WTC11 (cell line): ENCODE results near the gene CLCNKB. TPM values are rescaled to one million over a fixed set of nuclear protein-coding genes. Genes with fewer than 3 reads are reported as not detected.
"Not testable (repeated sequence)": the region's sequence is repeated elsewhere in the genome, so short reads cannot be mapped to it uniquely, and the experiment has no call there.

ENCODE experiments used
- ATAC-seq: fragments of 200-7000 bp; cut with Tn5 transposase; 2 replicates; pipeline ENCODE4 v1.10.0; 2021; ENCODE audit warnings: mild to moderate bottlenecking, moderate library complexity
- CTCF ChIA-PET: fragments of 300-600 bp; sonication (Branson Sonifier 250); formaldehyde crosslinking; loops from one replicate; lab custom pipeline; 2021; ENCODE audit warnings: antibody characterized with exemption; lab: Charles Lee
- POLR2A ChIA-PET: fragments of 350-600 bp; sonication (Branson Sonifier 250); formaldehyde crosslinking; loops from one replicate; lab custom pipeline; 2021; ENCODE audit warnings: antibody characterized with exemption; lab: Charles Lee
- DNase-seq: peaks from one replicate; pipeline ENCODE4 v3.0.0; 2021; ENCODE audit warnings: low spot score
- H3K27ac Mint-ChIP-seq: 2 replicates; pipeline ENCODE4 v1.8.0; 2021; ENCODE audit warnings: mixed read lengths
- H3K27me3 Mint-ChIP-seq: 2 replicates; pipeline ENCODE4 v1.8.0; 2021; ENCODE audit warnings: low read depth, mild to moderate bottlenecking, moderate library complexity, mixed read lengths
- H3K36me3 Mint-ChIP-seq: 2 replicates; pipeline ENCODE4 v1.8.0; 2021; ENCODE audit warnings: mixed read lengths
- H3K4me1 Mint-ChIP-seq: 2 replicates; pipeline ENCODE4 v1.8.0; 2022; ENCODE audit warnings: mixed read lengths
- H3K4me3 Mint-ChIP-seq: 2 replicates; pipeline ENCODE4 v1.8.0; 2021; ENCODE audit warnings: mild to moderate bottlenecking, moderate library complexity, mixed read lengths
- H3K9me3 Mint-ChIP-seq: 2 replicates; pipeline ENCODE4 v1.8.0; 2021; ENCODE audit warnings: mixed read lengths
- KAT7 ChIP-seq: sonication (generic); formaldehyde crosslinking; IDR thresholded peaks from 2 replicates; pipeline ENCODE4 v1.8.1; 2023; ENCODE audit warnings: missing genetic modification reagents, mild to moderate bottlenecking, borderline replicate concordance
- MYBL2 ChIP-seq: sonication (generic); formaldehyde crosslinking; IDR thresholded peaks from 2 replicates; pipeline ENCODE4 v1.8.1; 2023; ENCODE audit warnings: mild to moderate bottlenecking, moderate library complexity, missing genetic modification reagents
- RELA ChIP-seq: sonication (generic); formaldehyde crosslinking; IDR thresholded peaks from 2 replicates; pipeline ENCODE4 v1.8.1; 2022; ENCODE audit warnings: missing genetic modification reagents, mild to moderate bottlenecking, borderline replicate concordance
- SMAD4 ChIP-seq: sonication (generic); formaldehyde crosslinking; IDR thresholded peaks from 2 replicates; pipeline ENCODE4 v1.8.0; 2022; ENCODE audit warnings: mild to moderate bottlenecking, missing genetic modification reagents
- ZNF219 ChIP-seq: sonication (generic); formaldehyde crosslinking; IDR thresholded peaks from 2 replicates; pipeline ENCODE4 v1.8.0; 2023; ENCODE audit warnings: missing genetic modification reagents, mild to moderate bottlenecking, borderline replicate concordance
- ZNF423 ChIP-seq: fragments of 250-450 bp; sonication (Bioruptor Pico); IDR thresholded peaks from 2 replicates; pipeline ENCODE4 v2.1.2; 2022; ENCODE audit warnings: mild to moderate bottlenecking, moderate library complexity
- ZNF671 ChIP-seq: fragments of 250-450 bp; sonication (Bioruptor Pico); IDR thresholded peaks from 2 replicates; pipeline ENCODE4 v1.8.0; 2021; ENCODE audit warnings: mild to moderate bottlenecking
- total RNA-seq: library from RNA; stranded (reverse); gene quantifications from 3 replicates; pipeline ENCODE4 v1.2.3, GENCODE V29; 2021
- TF ChIP-seq, protein P1 (sequence below): sonication (generic); formaldehyde crosslinking; IDR thresholded peaks from 2 replicates; pipeline ENCODE4 v1.8.0; 2022; ENCODE audit warnings: missing genetic modification reagents
- TF ChIP-seq, protein P2 (sequence below): sonication (generic); formaldehyde crosslinking; conservative IDR thresholded peaks from 2 replicates; pipeline ENCODE4 v1.8.1; 2023; ENCODE audit warnings: mild to moderate bottlenecking, low read depth, missing genetic modification reagents, moderate library complexity
- TF ChIP-seq, protein P3 (sequence below): sonication (generic); formaldehyde crosslinking; IDR thresholded peaks from 2 replicates; pipeline ENCODE4 v1.8.1; 2022; ENCODE audit warnings: low read depth, mild to moderate bottlenecking, moderate library complexity, missing genetic modification reagents, borderline replicate concordance
- TF ChIP-seq, protein P4 (sequence below): fragments of 250-450 bp; sonication (Bioruptor Pico); IDR thresholded peaks from 2 replicates; pipeline ENCODE4 v1.9.0; 2021; ENCODE audit warnings: mild to moderate bottlenecking, borderline replicate concordance
- TF ChIP-seq, protein P5 (sequence below): fragments of 250-450 bp; sonication (Bioruptor Pico); IDR thresholded peaks from 2 replicates; pipeline ENCODE4 v1.9.0; 2021; ENCODE audit warnings: mild to moderate bottlenecking
- TF ChIP-seq, protein P6 (sequence below): sonication (generic); formaldehyde crosslinking; IDR thresholded peaks from 2 replicates; pipeline ENCODE4 v1.8.0; 2023; ENCODE audit warnings: mild to moderate bottlenecking, missing genetic modification reagents

CLCNKB gene
- total RNA-seq, 1 experiment from 2014 or later = 1.8 TPM

DNA sequence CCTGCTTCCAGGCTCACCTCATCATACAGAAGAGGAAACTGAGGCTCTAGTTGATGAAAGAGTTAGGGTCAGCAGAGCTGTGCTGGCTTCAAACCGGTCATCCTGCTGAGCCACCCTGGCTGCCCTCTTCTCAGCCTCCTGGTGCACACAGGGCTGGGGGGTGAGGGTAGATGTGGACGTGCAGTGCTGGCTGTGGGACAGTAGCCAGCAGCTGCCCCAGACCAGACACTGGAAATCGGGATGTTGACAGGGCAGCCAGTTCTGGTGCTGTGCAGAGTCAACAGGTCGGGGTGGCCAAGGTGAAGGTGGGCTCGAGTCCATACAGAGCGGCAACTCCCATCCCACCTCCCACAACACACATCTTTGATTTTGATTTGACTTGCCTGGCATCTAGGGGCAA lies 23.3 kb upstream of the CLCNKB start:
- ChIA-PET POLR2A (no interaction called here), CTCF (interaction anchor here (0.7 to 1.8 kb wide), 3 partner anchors 10 to 35 kb away, joined by 3 to 11 read pairs (median 6); no protein-coding TSS in a partner anchor)
- H3K36me3 Mint-ChIP-seq = no peaks in the 10 kb centered on the region
- peaks cover 43% of the 10 kb centered on the region for H3K4me1 Mint-ChIP-seq
- H3K4me3 Mint-ChIP-seq = no peak overlapping the region
- H3K27ac Mint-ChIP-seq = no peak overlapping the region
- H3K9me3 Mint-ChIP-seq = no peaks in the 10 kb centered on the region
- peaks cover 48% of the 10 kb centered on the region for H3K27me3 Mint-ChIP-seq
- no peak for DNase-seq
- TF ChIP-seq SMAD4 (CRISPR knock-in tag) (no peak), MYBL2 (CRISPR knock-in tag) (no peak), ZNF423 (CRISPR knock-in tag) (no peak), ZNF671 (CRISPR knock-in tag) (no peak), RELA (CRISPR knock-in tag) (no peak), ZNF219 (CRISPR knock-in tag) (no peak), KAT7 (CRISPR knock-in tag) (no peak)
- TF ChIP-seq, protein P1, sequence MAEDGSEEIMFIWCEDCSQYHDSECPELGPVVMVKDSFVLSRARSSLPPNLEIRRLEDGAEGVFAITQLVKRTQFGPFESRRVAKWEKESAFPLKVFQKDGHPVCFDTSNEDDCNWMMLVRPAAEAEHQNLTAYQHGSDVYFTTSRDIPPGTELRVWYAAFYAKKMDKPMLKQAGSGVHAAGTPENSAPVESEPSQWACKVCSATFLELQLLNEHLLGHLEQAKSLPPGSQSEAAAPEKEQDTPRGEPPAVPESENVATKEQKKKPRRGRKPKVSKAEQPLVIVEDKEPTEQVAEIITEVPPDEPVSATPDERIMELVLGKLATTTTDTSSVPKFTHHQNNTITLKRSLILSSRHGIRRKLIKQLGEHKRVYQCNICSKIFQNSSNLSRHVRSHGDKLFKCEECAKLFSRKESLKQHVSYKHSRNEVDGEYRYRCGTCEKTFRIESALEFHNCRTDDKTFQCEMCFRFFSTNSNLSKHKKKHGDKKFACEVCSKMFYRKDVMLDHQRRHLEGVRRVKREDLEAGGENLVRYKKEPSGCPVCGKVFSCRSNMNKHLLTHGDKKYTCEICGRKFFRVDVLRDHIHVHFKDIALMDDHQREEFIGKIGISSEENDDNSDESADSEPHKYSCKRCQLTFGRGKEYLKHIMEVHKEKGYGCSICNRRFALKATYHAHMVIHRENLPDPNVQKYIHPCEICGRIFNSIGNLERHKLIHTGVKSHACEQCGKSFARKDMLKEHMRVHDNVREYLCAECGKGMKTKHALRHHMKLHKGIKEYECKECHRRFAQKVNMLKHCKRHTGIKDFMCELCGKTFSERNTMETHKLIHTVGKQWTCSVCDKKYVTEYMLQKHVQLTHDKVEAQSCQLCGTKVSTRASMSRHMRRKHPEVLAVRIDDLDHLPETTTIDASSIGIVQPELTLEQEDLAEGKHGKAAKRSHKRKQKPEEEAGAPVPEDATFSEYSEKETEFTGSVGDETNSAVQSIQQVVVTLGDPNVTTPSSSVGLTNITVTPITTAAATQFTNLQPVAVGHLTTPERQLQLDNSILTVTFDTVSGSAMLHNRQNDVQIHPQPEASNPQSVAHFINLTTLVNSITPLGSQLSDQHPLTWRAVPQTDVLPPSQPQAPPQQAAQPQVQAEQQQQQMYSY (CRISPR knock-in tag) = no peak
- TF ChIP-seq, protein P2, sequence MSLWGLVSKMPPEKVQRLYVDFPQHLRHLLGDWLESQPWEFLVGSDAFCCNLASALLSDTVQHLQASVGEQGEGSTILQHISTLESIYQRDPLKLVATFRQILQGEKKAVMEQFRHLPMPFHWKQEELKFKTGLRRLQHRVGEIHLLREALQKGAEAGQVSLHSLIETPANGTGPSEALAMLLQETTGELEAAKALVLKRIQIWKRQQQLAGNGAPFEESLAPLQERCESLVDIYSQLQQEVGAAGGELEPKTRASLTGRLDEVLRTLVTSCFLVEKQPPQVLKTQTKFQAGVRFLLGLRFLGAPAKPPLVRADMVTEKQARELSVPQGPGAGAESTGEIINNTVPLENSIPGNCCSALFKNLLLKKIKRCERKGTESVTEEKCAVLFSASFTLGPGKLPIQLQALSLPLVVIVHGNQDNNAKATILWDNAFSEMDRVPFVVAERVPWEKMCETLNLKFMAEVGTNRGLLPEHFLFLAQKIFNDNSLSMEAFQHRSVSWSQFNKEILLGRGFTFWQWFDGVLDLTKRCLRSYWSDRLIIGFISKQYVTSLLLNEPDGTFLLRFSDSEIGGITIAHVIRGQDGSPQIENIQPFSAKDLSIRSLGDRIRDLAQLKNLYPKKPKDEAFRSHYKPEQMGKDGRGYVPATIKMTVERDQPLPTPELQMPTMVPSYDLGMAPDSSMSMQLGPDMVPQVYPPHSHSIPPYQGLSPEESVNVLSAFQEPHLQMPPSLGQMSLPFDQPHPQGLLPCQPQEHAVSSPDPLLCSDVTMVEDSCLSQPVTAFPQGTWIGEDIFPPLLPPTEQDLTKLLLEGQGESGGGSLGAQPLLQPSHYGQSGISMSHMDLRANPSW (CRISPR knock-in tag) = no peak
- TF ChIP-seq, protein P3, sequence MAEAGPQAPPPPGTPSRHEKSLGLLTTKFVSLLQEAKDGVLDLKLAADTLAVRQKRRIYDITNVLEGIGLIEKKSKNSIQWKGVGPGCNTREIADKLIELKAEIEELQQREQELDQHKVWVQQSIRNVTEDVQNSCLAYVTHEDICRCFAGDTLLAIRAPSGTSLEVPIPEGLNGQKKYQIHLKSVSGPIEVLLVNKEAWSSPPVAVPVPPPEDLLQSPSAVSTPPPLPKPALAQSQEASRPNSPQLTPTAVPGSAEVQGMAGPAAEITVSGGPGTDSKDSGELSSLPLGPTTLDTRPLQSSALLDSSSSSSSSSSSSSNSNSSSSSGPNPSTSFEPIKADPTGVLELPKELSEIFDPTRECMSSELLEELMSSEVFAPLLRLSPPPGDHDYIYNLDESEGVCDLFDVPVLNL (CRISPR knock-in tag) = no peak
- TF ChIP-seq, protein P4, sequence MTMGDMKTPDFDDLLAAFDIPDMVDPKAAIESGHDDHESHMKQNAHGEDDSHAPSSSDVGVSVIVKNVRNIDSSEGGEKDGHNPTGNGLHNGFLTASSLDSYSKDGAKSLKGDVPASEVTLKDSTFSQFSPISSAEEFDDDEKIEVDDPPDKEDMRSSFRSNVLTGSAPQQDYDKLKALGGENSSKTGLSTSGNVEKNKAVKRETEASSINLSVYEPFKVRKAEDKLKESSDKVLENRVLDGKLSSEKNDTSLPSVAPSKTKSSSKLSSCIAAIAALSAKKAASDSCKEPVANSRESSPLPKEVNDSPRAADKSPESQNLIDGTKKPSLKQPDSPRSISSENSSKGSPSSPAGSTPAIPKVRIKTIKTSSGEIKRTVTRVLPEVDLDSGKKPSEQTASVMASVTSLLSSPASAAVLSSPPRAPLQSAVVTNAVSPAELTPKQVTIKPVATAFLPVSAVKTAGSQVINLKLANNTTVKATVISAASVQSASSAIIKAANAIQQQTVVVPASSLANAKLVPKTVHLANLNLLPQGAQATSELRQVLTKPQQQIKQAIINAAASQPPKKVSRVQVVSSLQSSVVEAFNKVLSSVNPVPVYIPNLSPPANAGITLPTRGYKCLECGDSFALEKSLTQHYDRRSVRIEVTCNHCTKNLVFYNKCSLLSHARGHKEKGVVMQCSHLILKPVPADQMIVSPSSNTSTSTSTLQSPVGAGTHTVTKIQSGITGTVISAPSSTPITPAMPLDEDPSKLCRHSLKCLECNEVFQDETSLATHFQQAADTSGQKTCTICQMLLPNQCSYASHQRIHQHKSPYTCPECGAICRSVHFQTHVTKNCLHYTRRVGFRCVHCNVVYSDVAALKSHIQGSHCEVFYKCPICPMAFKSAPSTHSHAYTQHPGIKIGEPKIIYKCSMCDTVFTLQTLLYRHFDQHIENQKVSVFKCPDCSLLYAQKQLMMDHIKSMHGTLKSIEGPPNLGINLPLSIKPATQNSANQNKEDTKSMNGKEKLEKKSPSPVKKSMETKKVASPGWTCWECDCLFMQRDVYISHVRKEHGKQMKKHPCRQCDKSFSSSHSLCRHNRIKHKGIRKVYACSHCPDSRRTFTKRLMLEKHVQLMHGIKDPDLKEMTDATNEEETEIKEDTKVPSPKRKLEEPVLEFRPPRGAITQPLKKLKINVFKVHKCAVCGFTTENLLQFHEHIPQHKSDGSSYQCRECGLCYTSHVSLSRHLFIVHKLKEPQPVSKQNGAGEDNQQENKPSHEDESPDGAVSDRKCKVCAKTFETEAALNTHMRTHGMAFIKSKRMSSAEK (CRISPR knock-in tag) = no peak
- TF ChIP-seq, protein P5, sequence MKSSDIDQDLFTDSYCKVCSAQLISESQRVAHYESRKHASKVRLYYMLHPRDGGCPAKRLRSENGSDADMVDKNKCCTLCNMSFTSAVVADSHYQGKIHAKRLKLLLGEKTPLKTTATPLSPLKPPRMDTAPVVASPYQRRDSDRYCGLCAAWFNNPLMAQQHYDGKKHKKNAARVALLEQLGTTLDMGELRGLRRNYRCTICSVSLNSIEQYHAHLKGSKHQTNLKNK = no peak
- TF ChIP-seq, protein P6, sequence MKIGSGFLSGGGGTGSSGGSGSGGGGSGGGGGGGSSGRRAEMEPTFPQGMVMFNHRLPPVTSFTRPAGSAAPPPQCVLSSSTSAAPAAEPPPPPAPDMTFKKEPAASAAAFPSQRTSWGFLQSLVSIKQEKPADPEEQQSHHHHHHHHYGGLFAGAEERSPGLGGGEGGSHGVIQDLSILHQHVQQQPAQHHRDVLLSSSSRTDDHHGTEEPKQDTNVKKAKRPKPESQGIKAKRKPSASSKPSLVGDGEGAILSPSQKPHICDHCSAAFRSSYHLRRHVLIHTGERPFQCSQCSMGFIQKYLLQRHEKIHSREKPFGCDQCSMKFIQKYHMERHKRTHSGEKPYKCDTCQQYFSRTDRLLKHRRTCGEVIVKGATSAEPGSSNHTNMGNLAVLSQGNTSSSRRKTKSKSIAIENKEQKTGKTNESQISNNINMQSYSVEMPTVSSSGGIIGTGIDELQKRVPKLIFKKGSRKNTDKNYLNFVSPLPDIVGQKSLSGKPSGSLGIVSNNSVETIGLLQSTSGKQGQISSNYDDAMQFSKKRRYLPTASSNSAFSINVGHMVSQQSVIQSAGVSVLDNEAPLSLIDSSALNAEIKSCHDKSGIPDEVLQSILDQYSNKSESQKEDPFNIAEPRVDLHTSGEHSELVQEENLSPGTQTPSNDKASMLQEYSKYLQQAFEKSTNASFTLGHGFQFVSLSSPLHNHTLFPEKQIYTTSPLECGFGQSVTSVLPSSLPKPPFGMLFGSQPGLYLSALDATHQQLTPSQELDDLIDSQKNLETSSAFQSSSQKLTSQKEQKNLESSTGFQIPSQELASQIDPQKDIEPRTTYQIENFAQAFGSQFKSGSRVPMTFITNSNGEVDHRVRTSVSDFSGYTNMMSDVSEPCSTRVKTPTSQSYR (CRISPR knock-in tag) = no peak
- no peak for ATAC-seq

DNA sequence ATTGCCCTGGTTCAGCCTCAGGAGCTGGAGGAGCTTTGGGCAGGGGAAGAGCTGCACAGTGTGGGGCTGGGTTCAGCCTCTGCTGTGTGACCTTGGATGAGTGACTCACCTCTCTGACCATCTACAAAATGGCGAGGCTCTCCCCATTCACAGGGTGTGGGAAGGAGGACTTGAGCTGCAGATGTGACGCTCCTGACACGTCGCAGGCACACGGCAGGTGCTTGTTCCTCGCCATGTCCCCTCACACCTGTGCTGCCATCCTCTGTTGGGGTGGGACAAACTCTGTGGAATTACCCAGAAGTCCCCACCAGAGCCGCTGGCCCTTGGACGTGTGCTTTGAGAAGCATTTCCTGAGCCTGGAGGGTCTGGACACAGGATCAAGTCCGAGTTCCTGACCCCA lies 22.7 kb upstream of the CLCNKB start:
- POLR2A ChIA-PET, DNase-seq, H3K9me3 Mint-ChIP-seq, H3K36me3 Mint-ChIP-seq, ATAC-seq, H3K4me3 Mint-ChIP-seq, H3K27ac Mint-ChIP-seq: not testable (repeated sequence)
- CTCF ChIA-PET = interaction anchor here (0.9 kb wide), 1 partner anchor 12 kb away, joined by 3 read pairs; no protein-coding TSS in a partner anchor
- Mint-ChIP-seq H3K27me3 (peaks cover 52% of the 10 kb centered on the region), H3K4me1 (peaks cover 37% of the 10 kb centered on the region)
